22Rv1 (cell line): ENCODE results near the gene B4GALT2.

ENCODE experiments used
- H3K27ac ChIP-seq: fragments of 450-650 bp; 2 replicates; pipeline ENCODE4 v1.5.1; 2017
- ZFX ChIP-seq: fragments of 450-650 bp; IDR thresholded peaks from 2 replicates; pipeline ENCODE4 v1.6.1; 2017; ENCODE audit warnings: antibody characterized with exemption, borderline replicate concordance
- TF ChIP-seq, protein P1 (sequence below): fragments of 450-650 bp; IDR thresholded peaks from 2 replicates; pipeline ENCODE4 v1.5.1; 2017; ENCODE audit warnings: mild to moderate bottlenecking

The B4GALT2 gene

DNA sequence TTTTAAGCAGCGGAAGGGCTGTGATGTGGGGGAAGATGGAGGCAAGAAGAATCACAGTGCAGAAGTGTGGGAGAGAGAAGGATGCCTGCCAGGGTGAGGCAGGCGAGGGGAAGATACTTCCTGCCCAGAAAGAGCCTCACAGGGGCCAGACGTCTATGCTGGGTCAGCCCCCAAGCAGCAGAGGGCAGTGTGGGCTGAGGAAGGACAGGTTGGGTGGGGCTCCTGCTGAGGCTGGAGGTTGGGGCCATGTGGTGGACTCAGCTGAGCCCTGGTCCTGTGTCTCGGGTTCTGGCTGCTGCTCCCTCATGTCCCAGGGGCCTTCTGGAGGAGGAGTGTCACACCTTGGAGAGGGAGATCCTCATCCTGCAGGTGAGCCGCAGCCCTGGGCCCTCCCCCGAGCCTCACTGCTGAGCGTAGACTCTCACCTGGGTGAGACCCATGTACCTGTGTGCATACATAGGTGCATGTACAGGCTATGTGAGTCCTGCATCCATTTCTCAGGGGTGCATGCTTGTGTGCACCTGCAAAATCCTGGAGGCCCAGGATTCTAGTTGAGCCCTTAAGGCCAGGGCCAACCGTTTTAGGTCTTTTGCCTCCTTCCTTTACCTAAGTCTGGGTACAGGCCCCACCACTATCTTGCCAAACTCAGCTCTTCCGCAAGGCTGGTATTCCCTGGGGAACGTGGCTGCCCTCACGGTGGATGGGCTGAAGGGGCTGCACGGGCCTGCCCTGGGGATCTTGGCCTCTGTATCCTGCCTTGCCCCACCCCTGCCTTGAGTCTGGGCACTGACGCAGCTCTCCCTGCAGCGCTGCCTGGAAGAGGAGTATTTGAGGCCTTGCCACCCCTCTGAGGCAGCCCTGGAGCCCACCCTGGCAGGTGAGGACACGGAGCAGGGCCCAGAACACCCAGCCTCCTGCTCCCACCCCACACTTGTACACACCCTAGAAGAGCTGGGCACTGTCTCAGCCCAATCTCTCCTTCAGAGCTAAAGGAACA is 16.1 kb downstream of the B4GALT2 start:
- no peak for TF ChIP-seq ZFX
- TF ChIP-seq, protein P1, sequence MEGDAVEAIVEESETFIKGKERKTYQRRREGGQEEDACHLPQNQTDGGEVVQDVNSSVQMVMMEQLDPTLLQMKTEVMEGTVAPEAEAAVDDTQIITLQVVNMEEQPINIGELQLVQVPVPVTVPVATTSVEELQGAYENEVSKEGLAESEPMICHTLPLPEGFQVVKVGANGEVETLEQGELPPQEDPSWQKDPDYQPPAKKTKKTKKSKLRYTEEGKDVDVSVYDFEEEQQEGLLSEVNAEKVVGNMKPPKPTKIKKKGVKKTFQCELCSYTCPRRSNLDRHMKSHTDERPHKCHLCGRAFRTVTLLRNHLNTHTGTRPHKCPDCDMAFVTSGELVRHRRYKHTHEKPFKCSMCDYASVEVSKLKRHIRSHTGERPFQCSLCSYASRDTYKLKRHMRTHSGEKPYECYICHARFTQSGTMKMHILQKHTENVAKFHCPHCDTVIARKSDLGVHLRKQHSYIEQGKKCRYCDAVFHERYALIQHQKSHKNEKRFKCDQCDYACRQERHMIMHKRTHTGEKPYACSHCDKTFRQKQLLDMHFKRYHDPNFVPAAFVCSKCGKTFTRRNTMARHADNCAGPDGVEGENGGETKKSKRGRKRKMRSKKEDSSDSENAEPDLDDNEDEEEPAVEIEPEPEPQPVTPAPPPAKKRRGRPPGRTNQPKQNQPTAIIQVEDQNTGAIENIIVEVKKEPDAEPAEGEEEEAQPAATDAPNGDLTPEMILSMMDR, result peak; percentile 43

DNA sequence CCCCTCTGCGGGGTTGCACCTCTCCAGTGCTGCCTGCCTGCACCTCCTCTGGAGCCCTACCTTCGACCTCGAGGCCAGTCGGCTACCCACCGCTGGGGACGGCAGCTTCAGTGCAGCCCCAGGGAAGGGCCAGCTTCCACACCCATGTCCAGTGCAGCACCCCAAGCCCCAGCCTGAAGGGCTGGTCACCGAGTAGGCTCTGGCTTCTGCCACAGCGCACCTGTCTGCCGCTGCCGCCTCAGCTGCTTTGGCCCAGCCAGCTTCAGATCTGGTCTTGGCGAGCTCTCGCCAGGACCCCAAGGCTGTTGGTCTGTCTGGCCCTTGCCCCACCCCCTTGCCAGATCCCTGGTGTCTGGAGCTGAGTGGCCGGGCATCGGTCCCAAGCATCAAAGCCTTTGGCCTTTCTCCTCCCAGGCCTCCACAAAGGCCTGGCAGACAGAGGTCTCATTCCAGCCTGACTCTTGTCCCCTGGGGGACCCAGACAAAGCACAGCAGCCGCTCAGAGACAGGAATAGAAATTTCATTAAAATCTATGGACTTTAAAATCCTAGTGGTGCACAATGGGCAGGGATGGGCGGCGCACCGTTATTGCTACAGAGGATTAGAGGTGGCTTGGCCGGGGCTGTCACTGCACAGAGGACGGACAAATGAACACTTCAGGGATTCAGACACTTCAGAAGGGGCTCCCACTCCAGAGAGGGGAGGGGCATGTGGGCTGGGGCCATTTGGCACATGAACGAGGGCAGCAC is 17.1 kb downstream of the B4GALT2 start:
- H3K27ac ChIP-seq, result no peak overlapping the region
- no peak for TF ChIP-seq ZFX
- TF ChIP-seq, protein P1, result no peak

More for the DNA sequence above, 16.1 kb downstream of the B4GALT2 start:
- no peak overlapping the region for H3K27ac ChIP-seq

DNA sequence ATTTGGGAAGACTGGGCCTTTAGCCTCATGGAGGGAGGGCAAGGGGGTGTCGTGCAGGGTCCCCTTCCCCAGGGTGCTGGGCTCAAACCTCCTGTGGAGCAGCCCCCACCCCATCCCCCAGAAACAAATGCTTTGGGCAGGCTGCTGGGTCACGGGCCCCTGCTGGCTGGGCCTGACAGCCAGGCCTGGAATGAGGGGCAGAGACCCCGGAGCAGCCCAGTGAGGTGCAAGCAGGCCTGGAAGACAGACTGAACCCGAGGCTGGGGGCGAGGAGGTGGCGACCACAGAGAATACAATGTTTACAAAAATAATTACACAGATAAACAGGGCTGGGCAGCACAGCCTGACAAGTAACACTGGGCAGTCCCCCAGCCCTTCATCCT is 17.7 kb downstream of the B4GALT2 start:
- TF ChIP-seq ZFX, result no peak
- TF ChIP-seq, protein P1, result no peak
- H3K27ac ChIP-seq, result no peak overlapping the region

DNA sequence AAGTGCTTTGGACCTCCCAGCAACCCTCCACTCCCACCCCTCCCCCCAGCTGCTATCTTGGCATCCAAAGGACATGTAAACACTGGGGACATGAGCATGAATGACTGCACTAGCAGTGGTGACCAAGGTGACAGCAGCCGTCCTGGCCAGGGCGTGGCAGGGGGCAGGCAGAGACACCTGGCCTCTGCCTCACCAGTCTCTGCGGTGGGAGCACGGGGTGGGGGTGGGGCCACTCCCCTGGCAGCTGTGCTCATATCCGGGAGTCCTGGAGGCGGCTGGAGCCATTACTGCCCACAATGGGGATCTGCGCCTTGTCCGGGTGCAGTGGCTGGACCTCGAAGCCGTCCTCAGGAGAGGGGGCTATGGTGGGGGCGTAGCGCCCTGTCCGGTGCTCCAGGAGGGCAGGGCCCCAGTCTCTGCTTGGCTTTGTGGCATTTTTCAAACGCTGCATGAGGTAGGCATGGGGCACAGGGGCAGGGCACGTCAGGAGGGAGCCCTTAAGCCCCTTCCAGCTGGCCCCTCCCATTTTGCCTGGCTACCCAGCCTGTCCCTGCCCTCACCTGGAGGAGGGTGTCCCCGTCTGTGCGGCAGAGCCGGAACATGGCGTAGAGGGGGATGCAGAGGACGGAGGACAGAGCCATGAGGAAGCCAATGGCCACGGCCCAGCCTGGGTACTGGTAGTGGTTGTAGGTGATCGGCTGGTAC is 18.4 kb downstream of the B4GALT2 start:
- no peak for TF ChIP-seq ZFX
- TF ChIP-seq, protein P1, result no peak
- H3K27ac ChIP-seq, result no peak overlapping the region

DNA sequence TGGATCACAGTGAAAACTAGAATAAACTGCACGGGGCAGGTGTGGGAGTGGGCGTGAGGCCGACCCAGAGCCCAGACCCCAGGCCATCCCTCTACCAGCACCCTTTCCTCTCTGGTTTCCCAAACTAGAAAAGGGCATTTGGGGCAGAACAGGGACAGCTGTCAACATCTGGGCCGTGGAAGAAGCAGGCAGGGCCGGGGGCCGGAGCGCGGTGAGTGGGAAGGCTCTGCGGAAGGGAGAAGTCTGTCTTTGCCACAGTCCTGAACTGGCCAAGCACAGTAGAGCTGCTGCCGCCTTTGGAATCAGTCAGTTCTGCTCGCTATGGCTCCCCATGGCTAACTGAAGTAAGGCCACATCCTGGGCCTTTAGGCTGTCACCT is 19.0 kb downstream of the B4GALT2 start:
- H3K27ac ChIP-seq, result no peak overlapping the region
- TF ChIP-seq, protein P1, result no peak
- no peak for TF ChIP-seq ZFX

DNA sequence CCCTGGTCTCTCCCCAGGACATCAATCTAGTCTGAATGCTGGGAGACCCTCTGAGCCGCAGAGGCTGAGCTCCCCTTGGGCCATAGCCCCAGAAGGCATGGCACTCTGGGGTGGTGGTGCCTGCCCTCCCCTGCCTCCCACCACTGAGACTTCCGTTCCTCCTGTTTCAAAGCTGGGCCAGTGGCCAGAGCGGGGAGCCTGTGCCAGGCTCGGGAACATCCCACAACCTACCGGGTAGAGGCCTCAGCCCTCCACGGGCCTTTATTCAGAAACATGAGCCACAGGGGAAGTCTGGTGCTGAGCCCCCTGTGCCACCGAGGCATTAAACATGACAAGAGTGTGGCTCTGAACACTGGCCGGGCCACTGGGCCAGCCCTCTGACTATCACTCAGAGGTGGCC is 20.4 kb downstream of the B4GALT2 start:
- H3K27ac ChIP-seq, result no peak overlapping the region
- no peak for TF ChIP-seq ZFX

DNA sequence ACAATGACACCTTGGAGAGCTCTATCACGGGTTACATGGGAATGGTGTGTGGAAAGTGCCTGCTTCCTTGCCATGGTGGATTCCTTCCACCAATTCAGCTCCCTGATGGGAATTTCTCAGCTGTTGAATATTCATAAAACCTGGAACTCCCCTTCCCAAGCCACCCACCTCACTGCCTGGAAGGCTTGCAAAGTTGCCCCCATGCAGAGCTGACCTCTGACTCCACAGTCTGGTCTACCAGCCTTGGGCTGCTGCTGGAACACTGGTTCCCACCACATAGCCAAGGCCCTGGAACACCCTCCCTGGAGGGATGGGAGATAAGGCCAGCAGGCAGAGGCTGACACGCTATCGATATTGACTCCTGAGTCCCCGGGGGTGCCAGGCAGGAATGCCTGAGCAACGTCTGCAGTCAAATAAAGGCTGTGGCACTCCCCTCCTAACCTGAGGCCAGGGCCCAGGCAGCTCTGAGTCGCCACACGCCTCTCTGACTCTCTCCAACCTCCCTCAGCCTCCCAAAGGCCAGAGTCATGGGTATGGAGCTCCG is 21.2 kb downstream of the B4GALT2 start:
- no peak overlapping the region for H3K27ac ChIP-seq
- TF ChIP-seq ZFX, result no peak
- TF ChIP-seq, protein P1, result no peak
